ENCODE data around the gene RAD54L. TPM values are rescaled to one million over a fixed set of nuclear protein-coding genes. Genes with fewer than 3 reads are reported as not detected.
A peak's percentile ranks its signal among the peaks of the same experiment; 100 is the strongest.
"Not testable (repeated sequence)": the region's sequence is repeated elsewhere in the genome, so short reads cannot be mapped to it uniquely, and the experiment has no call there.

Gene RAD54L
- 3.3 and 15.3 TPM in 2 replicates for total RNA-seq (2014; rRNA removed; shearing (Covaris generic); ENCODE audit: low replicate concordance)

- H3K4me3 ChIP-seq: peak within 1 kb of the TSS; percentile 69
- peaks cover 22% of the 10 kb centered on the region for H3K36me3 ChIP-seq
- no peaks in the 10 kb centered on the region for H3K9me3 ChIP-seq
- DNase-seq: peak; percentile 99
- no peaks in the 10 kb centered on the region for H3K27me3 ChIP-seq
Observed at GRCh38 chr1:46247436-46248121, at the start of gene RAD54L. Gene RAD54L (plus strand): TSS chr1:46247763. CDS start chr1:46248406, 643 bp downstream.

- H3K27me3 ChIP-seq: no peaks in the 10 kb centered on the region
- peak within 1 kb of the TSS; percentile 89 for H3K4me3 ChIP-seq
- peak; percentile 77 for DNase-seq
- no peaks in the 10 kb centered on the region for H3K9me3 ChIP-seq
- peaks cover 26% of the 10 kb centered on the region for H3K36me3 ChIP-seq
Observed at GRCh38 chr1:46197964-46198811, 49.4 kb upstream of the RAD54L start, which contains the start of gene POMGNT1. Gene POMGNT1 (minus strand): TSS chr1:46198434. CDS start chr1:46197821, 613 bp downstream.

DNA sequence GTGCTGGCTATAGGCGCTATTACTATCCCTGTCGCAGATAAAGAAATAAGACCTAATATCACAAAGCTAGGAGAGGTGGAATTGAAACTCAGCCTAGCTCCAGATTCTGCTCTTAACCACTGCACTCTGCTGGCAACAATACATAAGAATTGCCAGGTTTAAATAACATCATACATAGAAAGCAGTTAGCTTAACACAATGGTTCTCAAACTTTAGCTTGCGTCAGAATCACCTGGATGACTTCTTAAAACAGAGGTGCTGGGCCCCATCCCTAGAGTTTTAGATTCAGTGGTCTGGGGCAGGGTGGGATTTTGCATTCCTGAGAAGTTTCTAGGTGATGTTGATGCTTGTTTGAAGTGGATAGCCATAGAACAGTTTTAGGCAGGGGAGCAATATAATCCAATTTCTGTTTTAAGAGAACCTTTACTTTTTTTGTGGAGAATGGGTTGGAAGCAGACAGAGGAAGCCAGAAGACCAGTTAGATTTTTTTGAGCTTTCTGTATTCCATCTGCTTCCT is 48.3 kb upstream of the RAD54L start:
- Histone ChIP-seq H3K9me3 (no peaks in the 10 kb centered on the region), H3K36me3 (peaks cover 20% of the 10 kb centered on the region), H3K27me3 (no peaks in the 10 kb centered on the region), H3K4me3 (peak overlapping the region; percentile 89)
- no peak for DNase-seq

DNA sequence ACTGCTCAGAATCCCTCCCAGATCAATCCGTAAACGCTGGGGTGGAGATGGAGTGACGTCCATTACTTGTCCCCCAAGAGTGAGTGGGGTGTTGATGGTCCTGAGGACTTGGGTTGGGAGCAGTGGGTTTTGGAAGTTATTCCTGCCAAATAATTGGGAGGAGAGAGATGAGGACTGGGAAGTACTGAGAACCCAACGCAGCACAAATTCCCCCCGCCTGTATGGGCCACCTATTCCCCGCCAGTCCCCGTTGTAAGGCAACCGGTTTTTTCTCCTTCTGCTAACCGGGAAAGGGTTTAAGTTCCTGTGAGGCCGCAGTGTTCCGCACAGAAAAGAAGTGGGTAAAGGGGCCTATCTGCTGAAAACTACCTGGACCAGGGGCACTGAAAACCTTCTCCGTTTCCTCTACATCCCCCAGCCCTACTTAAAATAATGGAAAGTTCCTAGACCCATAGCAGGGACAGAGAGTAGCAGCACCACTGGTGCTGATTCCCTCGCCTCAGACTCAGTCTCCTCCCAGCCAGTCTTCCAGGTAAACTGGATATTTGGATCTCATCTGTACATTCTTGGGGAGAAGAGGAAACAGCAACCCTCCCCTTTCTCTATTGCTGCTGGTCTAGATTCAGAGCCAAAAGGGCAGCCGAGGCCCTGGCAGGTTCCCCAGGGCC is 43.7 kb upstream of the RAD54L start:
- Histone ChIP-seq H3K27me3 (no peaks in the 10 kb centered on the region), H3K9me3 (no peaks in the 10 kb centered on the region), H3K4me3 (no peak overlapping the region), H3K36me3 (no peaks in the 10 kb centered on the region)
- no peak for DNase-seq

DNA sequence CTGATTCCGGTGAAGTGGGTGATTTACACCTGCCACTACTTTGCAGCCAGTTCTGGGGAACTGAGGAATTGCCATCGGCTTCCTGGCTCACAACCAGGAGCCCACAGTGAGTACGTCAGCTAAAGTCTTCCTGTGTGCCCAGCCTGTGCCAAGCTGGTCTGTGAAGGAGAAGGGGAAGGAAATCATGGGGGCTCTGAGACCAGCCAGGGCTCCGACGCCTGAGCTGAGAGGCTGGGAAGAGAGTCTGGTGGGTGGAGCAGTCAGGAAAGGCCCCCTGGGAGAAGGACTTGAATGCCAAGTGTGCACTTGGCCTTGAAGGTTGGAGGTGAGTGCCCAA is 43.2 kb upstream of the RAD54L start:
- no peak for DNase-seq
- Histone ChIP-seq H3K9me3 (no peaks in the 10 kb centered on the region), H3K4me3 (no peak overlapping the region), H3K27me3 (no peaks in the 10 kb centered on the region), H3K36me3 (no peaks in the 10 kb centered on the region)

DNA sequence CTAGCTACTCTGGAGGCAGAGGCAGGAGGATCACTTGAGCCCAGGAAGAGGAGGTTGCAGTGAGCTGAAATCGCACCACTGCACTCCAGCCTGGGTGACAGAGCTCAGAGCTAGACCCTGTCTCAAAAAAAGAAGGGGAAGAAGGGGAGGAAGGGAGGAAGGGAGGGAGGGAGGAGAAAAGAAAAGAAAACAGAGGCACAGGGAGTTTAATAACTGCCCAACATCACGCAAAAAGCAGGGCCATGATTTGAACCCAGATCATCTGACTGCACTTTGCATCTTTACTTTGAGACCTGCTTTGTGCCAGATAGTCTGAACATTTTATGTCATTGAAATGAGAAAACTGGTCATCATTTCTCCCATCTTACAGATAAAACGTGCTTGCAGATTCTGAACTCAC is 42.4 kb upstream of the RAD54L start:
- Histone ChIP-seq H3K36me3 (no peaks in the 10 kb centered on the region), H3K4me3 (no peak overlapping the region), H3K27me3 (no peaks in the 10 kb centered on the region), H3K9me3 (no peaks in the 10 kb centered on the region)
- DNase-seq: no peak

DNA sequence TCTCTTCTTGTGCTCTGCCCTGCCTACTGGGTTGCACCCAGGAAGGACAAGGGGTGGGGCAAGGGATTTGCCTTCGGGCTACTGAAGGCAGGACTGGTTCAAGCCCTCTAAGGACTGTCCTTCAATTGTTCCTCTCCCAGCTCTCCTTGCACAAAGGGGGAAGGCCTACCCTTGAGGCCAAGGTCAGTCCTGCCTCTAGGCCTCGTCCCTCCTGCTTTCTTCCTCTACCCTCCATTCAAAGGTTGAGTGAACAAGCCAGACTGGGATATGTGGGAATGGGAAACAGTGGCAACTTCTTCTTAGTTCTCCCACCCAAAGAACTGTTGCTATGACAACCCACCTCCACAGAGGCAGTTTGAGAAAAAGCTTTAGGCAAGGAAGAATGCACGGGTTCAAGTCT is 41.8 kb upstream of the RAD54L start:
- Histone ChIP-seq H3K9me3 (no peaks in the 10 kb centered on the region), H3K36me3 (no peaks in the 10 kb centered on the region)
- no peak for DNase-seq

DNA sequence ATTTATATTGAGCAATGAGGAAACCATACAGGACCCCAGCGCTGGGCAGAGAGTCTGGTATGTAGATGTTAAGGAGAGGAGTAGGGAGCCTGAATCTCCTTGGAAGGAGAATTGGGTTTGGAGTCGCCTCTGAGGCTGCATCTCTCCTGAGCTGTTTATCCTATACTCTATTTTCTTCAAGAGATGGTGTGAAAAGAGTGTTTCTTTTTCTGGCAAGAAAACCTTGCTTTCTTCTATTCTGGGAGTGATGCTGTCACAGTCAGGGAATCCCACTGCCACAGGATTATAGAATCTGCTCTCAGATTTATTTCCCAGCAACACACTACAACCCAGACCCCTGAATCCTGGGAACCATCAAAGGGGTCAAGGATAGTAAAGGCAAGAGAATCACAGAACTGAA is 41.2 kb upstream of the RAD54L start:
- no peak for DNase-seq
- Histone ChIP-seq H3K9me3 (no peaks in the 10 kb centered on the region), H3K36me3 (no peaks in the 10 kb centered on the region), H3K4me3 (no peak overlapping the region), H3K27me3 (no peaks in the 10 kb centered on the region)

More for the DNA sequence above, 41.8 kb upstream of the RAD54L start:
- Histone ChIP-seq H3K27me3 (no peaks in the 10 kb centered on the region), H3K4me3 (no peak overlapping the region)

DNA sequence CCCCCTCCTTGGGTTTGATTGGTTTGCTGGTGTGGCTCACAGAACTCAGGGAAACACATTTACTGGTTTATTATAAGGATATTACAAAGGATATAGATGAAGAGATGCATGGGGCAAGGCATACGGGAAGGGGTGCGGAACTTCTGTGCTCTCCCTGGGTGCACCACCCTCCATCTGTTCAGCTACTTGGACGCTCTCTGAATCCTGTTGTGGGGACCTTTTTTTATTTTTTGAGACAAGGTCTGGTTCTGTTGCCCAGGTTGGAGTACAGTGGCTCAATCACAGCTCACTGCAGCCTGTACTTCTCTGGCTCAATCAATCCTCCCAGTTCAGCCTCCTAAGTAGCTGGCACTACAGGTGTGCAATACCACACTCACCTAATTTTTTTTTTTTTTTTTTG is 37.0 kb upstream of the RAD54L start:
- DNase-seq: no peak
- H3K4me3 ChIP-seq: no peak overlapping the region
- no peaks in the 10 kb centered on the region for H3K9me3 ChIP-seq
- H3K27me3 ChIP-seq: no peaks in the 10 kb centered on the region
- no peaks in the 10 kb centered on the region for H3K36me3 ChIP-seq

DNA sequence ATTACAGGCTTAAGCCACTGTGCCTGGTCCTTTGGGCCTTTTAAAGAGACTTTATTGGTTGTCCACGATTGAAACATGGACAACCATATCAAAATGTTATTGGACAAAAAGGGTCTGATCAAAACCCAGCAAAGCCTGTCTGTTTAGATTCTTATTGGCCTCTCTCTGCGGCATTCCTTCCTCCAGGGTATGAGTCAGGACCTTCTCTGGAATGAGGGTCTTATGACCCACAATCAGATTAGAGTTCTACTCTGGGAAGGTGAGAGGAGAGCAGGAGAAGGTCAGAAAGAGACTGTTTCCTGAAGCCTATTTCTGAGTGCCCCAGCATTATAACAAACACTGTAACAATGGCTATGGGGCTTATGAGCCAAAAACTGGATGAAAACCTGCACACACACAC is 36.5 kb upstream of the RAD54L start:
- no peaks in the 10 kb centered on the region for H3K27me3 ChIP-seq
- H3K36me3 ChIP-seq: no peaks in the 10 kb centered on the region
- no peak overlapping the region for H3K4me3 ChIP-seq
- no peak for DNase-seq
- H3K9me3 ChIP-seq: no peaks in the 10 kb centered on the region

GRCh38 chr1:46215504-46215903 is 32.1 kb upstream of the RAD54L start:
- DNase-seq: no peak
- no peaks in the 10 kb centered on the region for H3K9me3 ChIP-seq
- no peak overlapping the region for H3K4me3 ChIP-seq
- no peaks in the 10 kb centered on the region for H3K27me3 ChIP-seq
- H3K36me3 ChIP-seq: no peaks in the 10 kb centered on the region

- Histone ChIP-seq H3K27me3 (no peaks in the 10 kb centered on the region), H3K4me3 (no peak overlapping the region), H3K9me3 (no peaks in the 10 kb centered on the region), H3K36me3 (no peaks in the 10 kb centered on the region)
- DNase-seq: no peak
Observed at GRCh38 chr1:46218443-46218842, 29.1 kb upstream of the RAD54L start.

DNA sequence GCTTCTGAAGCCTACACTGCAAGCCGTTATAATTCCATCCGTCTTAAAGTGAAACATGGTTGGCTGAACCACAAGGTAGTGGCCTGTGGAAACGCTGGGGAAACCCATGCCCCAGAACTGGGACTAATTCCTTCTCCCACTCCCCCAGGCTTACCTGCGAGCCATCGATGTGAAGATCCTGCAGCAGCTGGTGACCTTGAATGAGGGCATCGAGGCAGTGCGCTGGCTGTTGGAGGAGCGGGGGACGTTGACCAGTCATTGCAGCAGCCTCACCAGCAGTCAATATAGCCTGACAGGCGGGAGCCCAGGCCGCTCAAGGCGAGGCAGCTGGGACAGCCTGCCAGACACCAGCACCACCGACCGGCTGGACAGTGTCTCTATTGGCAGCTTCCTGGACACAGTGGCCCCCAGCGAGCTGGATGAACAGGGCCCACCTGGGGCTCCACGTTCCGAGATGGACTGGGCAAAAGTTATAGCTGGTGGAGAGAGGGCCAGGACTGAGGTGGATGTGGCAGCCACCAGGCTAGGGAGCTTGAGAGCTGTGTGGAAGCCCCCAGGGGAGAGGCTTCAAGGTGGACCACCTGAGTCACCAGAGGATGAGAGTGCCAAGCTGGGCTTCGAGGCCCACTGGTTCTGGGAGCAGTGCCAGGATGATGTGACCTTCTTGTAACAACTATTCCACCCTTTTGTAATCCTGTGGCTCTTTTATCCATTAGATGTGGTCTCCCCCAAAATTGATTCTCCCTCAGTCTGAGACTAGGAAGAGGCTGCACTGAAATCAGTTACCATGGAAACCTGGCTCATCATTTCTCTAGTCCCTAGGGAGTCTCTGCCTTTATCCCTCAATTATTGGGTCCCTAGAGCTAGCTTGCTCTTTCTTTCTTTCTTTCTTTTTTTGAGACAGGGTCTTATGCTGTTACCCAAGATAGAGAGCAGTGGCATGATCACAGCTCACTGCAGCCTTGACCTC is 27.7 kb upstream of the RAD54L start:
- no peaks in the 10 kb centered on the region for H3K36me3 ChIP-seq
- DNase-seq: no peak

GRCh38 chr1:46220808-46221207 is 26.8 kb upstream of the RAD54L start:
- Histone ChIP-seq H3K4me3 (no peak overlapping the region), H3K9me3 (no peaks in the 10 kb centered on the region), H3K36me3 (no peaks in the 10 kb centered on the region), H3K27me3 (no peaks in the 10 kb centered on the region)
- DNase-seq: no peak

More for the DNA sequence above, 27.7 kb upstream of the RAD54L start:
- Histone ChIP-seq H3K9me3 (no peaks in the 10 kb centered on the region), H3K27me3 (no peaks in the 10 kb centered on the region), H3K4me3 (no peak overlapping the region)

GRCh38 chr1:46221749-46222148 is 25.8 kb upstream of the RAD54L start:
- no peak overlapping the region for H3K4me3 ChIP-seq
- no peaks in the 10 kb centered on the region for H3K36me3 ChIP-seq
- H3K9me3 ChIP-seq: no peaks in the 10 kb centered on the region
- DNase-seq: no peak
- H3K27me3 ChIP-seq: no peaks in the 10 kb centered on the region

DNA sequence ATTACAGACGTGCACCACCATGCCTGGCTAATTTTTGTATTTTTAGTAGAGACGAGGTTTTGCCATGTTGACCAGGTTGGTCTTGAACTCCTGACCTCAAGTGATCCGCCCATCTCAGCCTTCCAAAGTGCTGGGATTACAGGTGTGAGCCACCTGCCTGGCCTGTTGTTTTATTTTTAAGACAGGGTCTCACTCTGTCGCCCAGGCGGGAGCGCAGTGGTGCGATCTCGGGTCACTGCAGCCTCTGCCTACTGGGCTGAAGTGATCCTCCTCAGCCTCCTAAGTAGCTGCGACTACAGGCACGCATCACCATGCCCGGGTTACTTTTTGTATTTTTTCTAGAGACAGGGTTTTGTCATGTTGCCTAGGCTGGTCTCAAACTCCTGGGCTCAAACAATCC is 24.5 kb upstream of the RAD54L start:
- DNase-seq, H3K9me3 ChIP-seq, H3K36me3 ChIP-seq, H3K4me3 ChIP-seq, H3K27me3 ChIP-seq: not testable (repeated sequence)

Data from MG63 (cell line).